NB4 (cell line): ENCODE results near the gene LPAR5.

Source experiments
- CTCF ChIP-seq: IDR thresholded peaks from one replicate; pipeline ENCODE4 v1.5.1; 2012; ENCODE audit warnings: low read depth, low read length
- MYC ChIP-seq: IDR thresholded peaks from 2 replicates; pipeline ENCODE4 v1.6.1; 2011; ENCODE audit warnings: low read depth, low read length
- POLR2A ChIP-seq: IDR thresholded peaks from 2 replicates; pipeline ENCODE4 v1.6.1; 2011; ENCODE audit warnings: mild to moderate bottlenecking; ENCODE audit not compliant: insufficient read length; ENCODE audit errors: extremely low read depth

DNA sequence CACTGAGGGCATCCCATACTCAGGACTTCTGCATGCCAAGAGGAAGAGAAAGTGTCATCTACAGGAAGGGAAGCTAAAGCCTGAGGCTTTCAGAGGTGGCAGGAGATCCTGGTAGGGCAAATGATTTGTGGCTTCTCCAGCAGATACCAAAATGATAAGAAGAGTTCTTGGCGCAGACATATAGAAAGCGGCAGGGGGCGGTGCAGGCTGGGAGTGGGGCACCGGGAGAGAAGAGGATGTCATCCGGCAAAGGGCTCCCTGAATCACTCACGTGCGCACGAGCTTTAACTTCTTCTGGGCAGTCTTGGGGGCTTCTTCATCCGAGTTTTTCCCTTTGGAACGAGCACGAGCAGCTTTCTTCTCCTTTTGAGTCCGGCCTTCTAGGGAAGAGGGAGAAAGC lies 16.6 kb upstream of the LPAR5 start:
- no peak for TF ChIP-seq CTCF
- TF ChIP-seq POLR2A: no peak
- TF ChIP-seq MYC: no peak
